Measurements from ENCODE around the gene PTPRF. TPM values are rescaled to one million over a fixed set of nuclear protein-coding genes. Genes with fewer than 3 reads are reported as not detected.
A peak's percentile ranks its signal among the peaks of the same experiment; 100 is the strongest.
"Not testable (repeated sequence)": the region's sequence is repeated elsewhere in the genome, so short reads cannot be mapped to it uniquely, and the experiment has no call there.

The PTPRF gene
- polyA plus RNA-seq, 10 donors: 12.9 to 55.3 (median 17.0) TPM

GRCh38 chr1:43625063-43625780, 94.5 kb downstream of the PTPRF start:
- no peak for DNase-seq

DNA sequence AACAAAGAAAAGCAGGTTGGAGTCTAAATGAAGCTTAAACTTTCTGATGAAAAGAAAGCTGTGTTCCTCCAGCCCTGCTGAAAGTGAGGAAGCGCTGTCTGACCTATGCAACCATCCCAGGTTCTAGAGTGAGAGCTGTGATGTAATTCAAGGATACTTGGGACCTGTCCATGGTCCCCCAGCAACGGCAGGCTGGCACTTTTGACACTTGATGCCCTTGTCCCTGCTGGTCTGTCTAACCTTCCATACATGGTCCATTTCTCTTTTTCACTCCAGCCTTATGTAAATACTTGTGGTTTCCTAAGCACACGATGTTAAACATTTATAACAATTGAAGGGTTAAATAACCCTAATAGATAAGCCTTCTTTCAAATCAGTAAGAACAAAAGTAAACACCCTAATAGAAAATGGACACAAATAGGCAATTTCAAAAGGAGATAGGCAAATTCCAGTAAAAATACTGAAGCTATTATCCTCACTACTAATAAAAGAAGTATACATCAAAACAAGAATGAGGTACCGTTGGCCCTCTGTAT, 101.5 kb downstream of the PTPRF start:
- no peak for DNase-seq

GRCh38 chr1:43634721-43635120, 104.0 kb downstream of the PTPRF start:
- no peak for DNase-seq

- no peak for DNase-seq
Observed at GRCh38 chr1:43636006-43636641, 105.4 kb downstream of the PTPRF start.

GRCh38 chr1:43637267-43637666, 106.6 kb downstream of the PTPRF start:
- DNase-seq: no peak

GRCh38 chr1:43638381-43638780, 107.7 kb downstream of the PTPRF start:
- not testable (repeated sequence) for DNase-seq

GRCh38 chr1:43639976-43640794, 109.5 kb downstream of the PTPRF start:
- no peak for DNase-seq

DNA sequence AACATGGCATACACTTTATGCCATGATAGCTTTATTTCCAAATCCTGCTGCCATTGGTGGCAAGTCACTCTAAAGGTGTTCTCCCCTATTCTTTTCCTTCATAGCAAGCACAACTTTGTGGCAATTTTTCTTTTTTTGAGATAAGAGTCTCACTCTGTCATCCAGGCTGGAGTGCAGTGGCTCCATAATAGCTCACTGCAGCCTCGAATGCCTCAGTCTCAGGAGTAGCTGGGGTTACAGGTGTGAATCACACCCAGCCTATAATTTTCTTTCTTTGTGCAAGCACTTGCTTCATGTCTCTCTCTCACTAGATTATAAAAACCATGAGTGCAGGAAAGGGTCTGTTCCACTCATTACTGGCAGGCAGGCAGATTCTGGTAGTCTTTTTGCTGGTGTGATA, 113.9 kb downstream of the PTPRF start:
- no peak for DNase-seq

- no peak for DNase-seq
Observed at GRCh38 chr1:43645461-43645860, 114.8 kb downstream of the PTPRF start.

- DNase-seq: not testable (repeated sequence)
Observed at GRCh38 chr1:43647331-43647730, 116.6 kb downstream of the PTPRF start.

DNA sequence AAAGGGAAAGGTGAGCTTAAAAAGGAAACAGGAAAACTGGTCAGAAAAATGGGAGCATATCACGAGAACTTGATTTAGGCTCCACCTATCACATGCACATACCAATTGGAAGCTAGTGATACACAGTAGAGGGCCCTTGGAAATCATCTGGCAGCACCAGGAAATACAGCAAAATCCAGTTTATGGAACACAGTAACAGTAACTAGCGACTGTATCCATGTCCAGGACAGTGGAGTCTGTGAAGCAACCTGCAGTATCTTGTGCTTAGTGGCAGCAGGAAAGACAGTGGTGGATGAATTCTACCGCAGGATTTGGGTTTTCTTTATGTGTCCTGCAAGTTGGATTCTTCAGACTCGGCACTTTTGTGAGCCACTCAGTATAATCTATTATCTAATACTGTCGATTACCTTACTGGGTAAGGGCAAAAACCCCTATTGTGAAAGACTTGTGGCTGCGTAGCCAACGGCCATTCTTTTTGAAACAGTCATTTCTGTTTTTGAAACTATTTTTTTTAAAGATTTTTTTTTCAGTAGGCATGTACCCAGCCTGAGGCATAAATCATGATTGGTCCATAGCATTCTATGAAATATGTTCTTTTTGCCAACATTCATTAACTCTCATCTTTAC, 117.7 kb downstream of the PTPRF start:
- DNase-seq: no peak

GRCh38 chr1:43648876-43649477, 118.3 kb downstream of the PTPRF start:
- DNase-seq: no peak

GRCh38 chr1:43650310-43651085, 119.8 kb downstream of the PTPRF start:
- peak; percentile 97 to 99 (median 98) for DNase-seq

DNA sequence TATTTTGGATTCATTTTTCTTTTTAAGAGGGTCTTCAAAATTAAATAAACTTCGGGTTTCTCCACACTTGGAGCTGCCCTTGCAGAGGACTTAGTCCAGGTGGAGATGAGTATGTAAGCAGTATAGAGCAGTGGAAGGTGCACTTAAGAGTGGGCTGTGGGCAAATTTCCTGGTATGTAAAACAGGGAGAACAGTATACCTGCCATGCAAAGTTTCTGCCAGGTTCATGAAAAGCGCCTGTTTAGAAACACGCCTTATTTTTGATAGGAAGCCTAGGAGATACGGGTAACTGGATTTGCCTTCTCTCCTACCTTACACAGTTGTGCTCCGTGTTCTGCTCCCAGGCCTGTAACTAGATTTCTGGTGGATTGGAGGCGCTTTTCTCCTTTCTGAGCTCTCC, 120.5 kb downstream of the PTPRF start:
- DNase-seq: no peak

GRCh38 chr1:43651902-43652301, 121.2 kb downstream of the PTPRF start:
- no peak for DNase-seq

GRCh38 chr1:43653339-43653738, 122.7 kb downstream of the PTPRF start:
- no peak for DNase-seq

GRCh38 chr1:43653893-43654292, 123.2 kb downstream of the PTPRF start:
- no peak for DNase-seq

GRCh38 chr1:43655953-43656352, 125.3 kb downstream of the PTPRF start:
- DNase-seq: no peak

- DNase-seq: no peak
Observed at GRCh38 chr1:43659212-43660166, 128.8 kb downstream of the PTPRF start.

Measured in muscle of back (tissue), 11 donors.